ENCODE data around the gene SLC25A41. TPM values are rescaled to one million over a fixed set of nuclear protein-coding genes. Genes with fewer than 3 reads are reported as not detected.
A peak's percentile ranks its signal among the peaks of the same experiment; 100 is the strongest.
"Not testable (repeated sequence)": the region's sequence is repeated elsewhere in the genome, so short reads cannot be mapped to it uniquely, and the experiment has no call there.

The SLC25A41 gene
- total RNA-seq, 3 donors from 2014 or later, result 0.32 to 1.4 (median 0.43) TPM

GRCh38 chr19:6429419-6430221 is 3.9 kb downstream of the SLC25A41 start:
- ATAC-seq, result no peak
- Histone ChIP-seq H3K9me3 (no peaks in the 10 kb centered on the region), H3K4me1 (ENCODE audit: low read depth) (peaks cover 10% of the 10 kb centered on the region), H3K4me3 (no peak overlapping the region), H3K36me3 (ENCODE audit: low read depth) (peaks cover 7% of the 10 kb centered on the region)
- TF ChIP-seq CTCF (IDR thresholded peaks at IDR 0.05), result no peak
- intact Hi-C loops (cut with DNase I, micrococcal nuclease), result no loop called here
- no peak for DNase-seq

- H3K9me3 ChIP-seq; H3K4me3 ChIP-seq; H3K36me3 ChIP-seq (ENCODE audit: low read depth); DNase-seq; intact Hi-C loops (cut with DNase I, micrococcal nuclease); ATAC-seq: not testable (repeated sequence)
- H3K4me1 ChIP-seq (ENCODE audit: low read depth), result peaks cover 10% of the 10 kb centered on the region
Observed at GRCh38 chr19:6428692-6429418, 4.7 kb downstream of the SLC25A41 start.

GRCh38 chr19:6427131-6427530 is 6.4 kb downstream of the SLC25A41 start:
- no peak for TF ChIP-seq CTCF (IDR thresholded peaks at IDR 0.05)
- Histone ChIP-seq H3K36me3 (ENCODE audit: low read depth) (peaks cover 7% of the 10 kb centered on the region), H3K4me3 (no peak overlapping the region), H3K9me3 (no peaks in the 10 kb centered on the region), H3K4me1 (ENCODE audit: low read depth) (peaks cover 19% of the 10 kb centered on the region)
- DNase-seq (no peak), ATAC-seq (no peak)
- intact Hi-C loops (cut with DNase I, micrococcal nuclease), result no loop called here

- Histone ChIP-seq H3K9me3 (no peaks in the 10 kb centered on the region), H3K36me3 (ENCODE audit: low read depth) (peaks cover 7% of the 10 kb centered on the region), H3K4me3 (no peak overlapping the region), H3K4me1 (ENCODE audit: low read depth) (peaks cover 19% of the 10 kb centered on the region)
- intact Hi-C loops (cut with DNase I, micrococcal nuclease), result no loop called here
- ATAC-seq (no peak), DNase-seq (peak in 1 of 3 donors; percentile 27)
- no peak for TF ChIP-seq CTCF (IDR thresholded peaks at IDR 0.05)
Observed at GRCh38 chr19:6425732-6426620, 7.6 kb downstream of the SLC25A41 start.

GRCh38 chr19:6424939-6425731 is 8.4 kb downstream of the SLC25A41 start:
- peak; percentile 41 for TF ChIP-seq CTCF (IDR thresholded peaks at IDR 0.05)
- Histone ChIP-seq H3K36me3 (ENCODE audit: low read depth) (peaks cover 12% of the 10 kb centered on the region), H3K4me1 (ENCODE audit: low read depth) (peaks cover 19% of the 10 kb centered on the region), H3K4me3 (peak overlapping the region; percentile 61), H3K9me3 (no peaks in the 10 kb centered on the region)
- ATAC-seq, result peak; percentile 92
- intact Hi-C loops (cut with DNase I, micrococcal nuclease), result no loop called here
- peak; percentile 99 to 100 (median 99) for DNase-seq

All from mucosa of descending colon (tissue), 3 donors.